Epithelial cell of proximal tubule (primary cell): ENCODE measurements around the gene GXYLT2. TPM values are rescaled to one million over a fixed set of nuclear protein-coding genes. Genes with fewer than 3 reads are reported as not detected.

Experiments used
- DNase-seq: peaks from one replicate; pipeline ENCODE4 v3.0.0-alpha.2; 2011; ENCODE audit warnings: low read depth
- H3K4me3 ChIP-seq: 2 replicates; pipeline ENCODE4 v1.5.1; 2011; ENCODE audit warnings: low read depth, mild to moderate bottlenecking, low read length
- CTCF ChIP-seq: conservative IDR thresholded peaks from 2 replicates; pipeline ENCODE4 v1.5.1; 2012; ENCODE audit warnings: low read depth, mild to moderate bottlenecking, low read length
- total RNA-seq: library from RNA; depleted of rRNA; stranded (reverse); fragments of >200 nt; gene quantifications from 2 replicates; pipeline ENCODE4 v1.2.3, GENCODE V29; 2015

Gene GXYLT2
- total RNA-seq, 1 donor from 2014 or later: 1.6 TPM

GRCh38 chr3:73009008-73009407 lies 121.2 kb downstream of the GXYLT2 start:
- no peak for TF ChIP-seq CTCF
- no peak for DNase-seq
- H3K4me3 ChIP-seq: no peak overlapping the region

GRCh38 chr3:73009750-73010149 lies 121.9 kb downstream of the GXYLT2 start:
- H3K4me3 ChIP-seq: no peak overlapping the region
- TF ChIP-seq CTCF: no peak
- DNase-seq: no peak

GRCh38 chr3:73010158-73010557 lies 122.3 kb downstream of the GXYLT2 start:
- H3K4me3 ChIP-seq: no peak overlapping the region
- DNase-seq: no peak
- TF ChIP-seq CTCF: no peak

DNA sequence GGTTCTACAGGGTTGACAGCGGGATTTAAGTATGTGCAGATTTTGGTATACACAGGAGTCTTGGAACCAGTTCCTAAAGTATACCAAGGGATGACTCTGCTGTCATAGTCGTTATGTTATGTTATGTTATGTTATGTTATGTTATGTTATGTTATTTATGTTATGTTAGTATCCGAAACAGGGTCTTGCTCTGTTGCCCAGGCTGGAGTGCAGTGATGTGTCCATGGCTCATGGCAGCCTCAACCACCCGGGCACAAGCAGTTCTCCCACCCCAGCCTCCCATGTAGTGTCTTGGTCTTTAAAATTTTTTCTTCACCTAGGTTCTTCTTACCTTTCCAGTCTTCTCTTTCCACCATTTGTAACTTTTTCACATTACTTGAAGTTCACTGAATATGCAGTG lies 130.5 kb downstream of the GXYLT2 start:
- no peak for DNase-seq
- TF ChIP-seq CTCF: no peak
- no peak overlapping the region for H3K4me3 ChIP-seq

DNA sequence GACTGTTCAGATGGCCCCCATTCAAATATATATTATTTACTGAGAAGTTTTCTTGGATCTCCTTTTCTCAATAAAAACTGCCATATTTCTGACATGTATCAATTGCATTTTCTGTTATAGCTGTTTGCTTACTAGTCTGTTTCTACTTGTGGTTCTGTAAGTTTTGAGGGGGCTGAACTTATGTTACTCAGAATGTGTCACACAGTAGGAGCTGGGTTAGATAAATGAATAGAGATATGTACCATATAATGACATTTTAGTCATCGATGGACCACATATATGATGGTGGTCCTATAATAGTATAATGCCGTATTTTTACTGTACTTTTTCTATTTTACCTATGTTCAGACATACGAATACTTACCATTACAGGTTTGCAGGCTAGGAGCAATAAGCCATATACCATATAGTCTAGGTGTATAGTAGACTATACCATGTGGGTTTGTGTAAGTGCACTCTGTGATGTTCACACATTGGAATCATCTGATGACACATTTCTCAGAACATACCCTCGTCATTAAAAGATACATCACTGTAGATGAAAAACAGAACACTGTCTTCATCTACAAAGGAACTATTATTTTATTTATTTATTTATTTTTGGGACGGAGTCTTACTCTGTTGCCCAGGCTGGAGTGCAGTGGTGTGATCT lies 131.1 kb downstream of the GXYLT2 start:
- TF ChIP-seq CTCF: no peak
- H3K4me3 ChIP-seq: no peak overlapping the region
- DNase-seq: no peak

- DNase-seq: no peak
- H3K4me3 ChIP-seq: no peak overlapping the region
- TF ChIP-seq CTCF: no peak
Observed at GRCh38 chr3:73021301-73021835, 133.5 kb downstream of the GXYLT2 start.

- H3K4me3 ChIP-seq: no peak overlapping the region
- no peak for TF ChIP-seq CTCF
- DNase-seq: no peak
Observed at GRCh38 chr3:73024836-73025235, 137.0 kb downstream of the GXYLT2 start.
